H9 (cell line): ENCODE measurements around the gene ADTRP. TPM values are rescaled to one million over a fixed set of nuclear protein-coding genes. Genes with fewer than 3 reads are reported as not detected.

Experiments used
- DNase-seq: peaks from one replicate; pipeline ENCODE4 v3.0.0-alpha.2; 2017
- H2AFZ ChIP-seq: one replicate; pipeline ENCODE4 v1.6.1; 2013; ENCODE audit warnings: mild to moderate bottlenecking, low read length, control low read depth, moderate library complexity
- H2AK5ac ChIP-seq: 2 replicates; pipeline ENCODE4 v1.6.1; 2013; ENCODE audit warnings: low read length, control low read depth, mixed read lengths; ENCODE audit not compliant: insufficient read length
- H2BK120ac ChIP-seq: one replicate; pipeline ENCODE4 v1.6.1; 2013; ENCODE audit warnings: low read depth, mild to moderate bottlenecking, low read length, control low read depth, inconsistent platforms; ENCODE audit not compliant: poor library complexity, severe bottlenecking
- H2BK12ac ChIP-seq: 2 replicates; pipeline ENCODE4 v1.6.1; 2013; ENCODE audit warnings: low read length, control low read depth, mixed read lengths, low read depth; ENCODE audit not compliant: insufficient read length
- H2BK15ac ChIP-seq: 2 replicates; pipeline ENCODE4 v1.6.1; 2013; ENCODE audit warnings: low read depth, low read length, control low read depth
- H2BK20ac ChIP-seq: one replicate; pipeline ENCODE4 v1.6.1; 2013; ENCODE audit warnings: low read depth, mild to moderate bottlenecking, low read length, control low read depth, inconsistent platforms; ENCODE audit not compliant: poor library complexity, severe bottlenecking
- H2BK5ac ChIP-seq: 2 replicates; pipeline ENCODE4 v1.6.1; 2013; ENCODE audit warnings: low read length, control low read depth, mixed read lengths; ENCODE audit not compliant: insufficient read length
- H3K14ac ChIP-seq: 2 replicates; pipeline ENCODE4 v1.6.1; 2013; ENCODE audit warnings: low read length, control low read depth; ENCODE audit not compliant: insufficient read depth
- H3K18ac ChIP-seq: 2 replicates; pipeline ENCODE4 v1.6.1; 2013; ENCODE audit warnings: low read depth, mild to moderate bottlenecking, mixed read lengths, low read length, control low read depth; ENCODE audit not compliant: insufficient read length
- H3K23ac ChIP-seq: 2 replicates; pipeline ENCODE4 v1.6.1; 2013; ENCODE audit warnings: low read length, control low read depth, mixed read lengths, low read depth; ENCODE audit not compliant: insufficient read length
- H3K23me2 ChIP-seq: 2 replicates; pipeline ENCODE4 v1.6.1; 2013; ENCODE audit warnings: low read depth, mild to moderate bottlenecking, mixed read lengths, low read length, control low read depth; ENCODE audit not compliant: insufficient read length, poor library complexity, severe bottlenecking
- H3K27ac ChIP-seq: 2 replicates; pipeline ENCODE4 v1.5.1; 2013; ENCODE audit warnings: low read length, control low read depth, mixed read lengths, low read depth; ENCODE audit not compliant: insufficient read length
- H3K27me3 ChIP-seq: 2 replicates; pipeline ENCODE4 v1.6.1; 2013; ENCODE audit warnings: low read length, control low read depth, inconsistent platforms; ENCODE audit not compliant: insufficient read depth
- H3K4ac ChIP-seq: 2 replicates; pipeline ENCODE4 v1.6.1; 2013; ENCODE audit warnings: low read depth, mild to moderate bottlenecking, control low read depth, inconsistent platforms, low read length, moderate library complexity
- H3K4me1 ChIP-seq: 2 replicates; pipeline ENCODE4 v1.6.1; 2013; ENCODE audit warnings: low read length, control low read depth, inconsistent platforms; ENCODE audit not compliant: insufficient read depth
- H3K4me2 ChIP-seq: 2 replicates; pipeline ENCODE4 v1.6.1; 2013; ENCODE audit warnings: low read length, control low read depth, mixed read lengths; ENCODE audit not compliant: insufficient read length, insufficient read depth
- H3K56ac ChIP-seq: 2 replicates; pipeline ENCODE4 v1.6.1; 2013; ENCODE audit warnings: low read depth, mild to moderate bottlenecking, mixed read lengths, low read length, control low read depth; ENCODE audit not compliant: insufficient read length
- H3K79me1 ChIP-seq: 2 replicates; pipeline ENCODE4 v1.6.1; 2013; ENCODE audit warnings: low read depth, mild to moderate bottlenecking, moderate library complexity, low read length, control low read depth, inconsistent platforms; ENCODE audit not compliant: insufficient read depth, poor library complexity, severe bottlenecking
- H3K79me2 ChIP-seq: 2 replicates; pipeline ENCODE4 v1.6.1; 2013; ENCODE audit warnings: low read length, control low read depth, inconsistent platforms; ENCODE audit not compliant: insufficient read depth
- H3K9ac ChIP-seq: 2 replicates; pipeline ENCODE4 v1.6.1; 2013; ENCODE audit warnings: low read length, control low read depth, mixed read lengths; ENCODE audit not compliant: insufficient read length; ENCODE audit errors: extremely low read depth
- H3K9me3 ChIP-seq: one replicate; pipeline ENCODE4 v1.6.1; 2013; ENCODE audit warnings: low read depth, low read length, inconsistent platforms; ENCODE audit not compliant: control insufficient read depth
- H3T11ph ChIP-seq: one replicate; pipeline ENCODE4 v1.6.1; 2013; ENCODE audit warnings: mild to moderate bottlenecking, low read length, control low read depth, inconsistent platforms
- H4K20me1 ChIP-seq: one replicate; pipeline ENCODE4 v1.6.1; 2013; ENCODE audit not compliant: control insufficient read depth, insufficient read length, insufficient read depth
- H4K5ac ChIP-seq: 2 replicates; pipeline ENCODE4 v1.6.1; 2013; ENCODE audit warnings: low read depth, mild to moderate bottlenecking, mixed read lengths, low read length, control low read depth; ENCODE audit not compliant: insufficient read length
- H4K8ac ChIP-seq: replicated peaks from 2 replicates; pipeline ENCODE4 v1.6.1; 2013; ENCODE audit warnings: low read length, control low read depth, mixed read lengths, low read depth; ENCODE audit not compliant: insufficient read length
- H4K91ac ChIP-seq: 2 replicates; pipeline ENCODE4 v1.6.1; 2013; ENCODE audit warnings: low read depth, mild to moderate bottlenecking, moderate library complexity, mixed read lengths, low read length, control low read depth; ENCODE audit not compliant: insufficient read length
- H3K27ac Mint-ChIP-seq, 3 experiments: 2 replicates in 2 of 3; 3 replicates in 1 of 3; pipeline ENCODE4 v1.8.0; 2020 to 2021; ENCODE audit warnings: mixed read lengths in 3 of 3, mild to moderate bottlenecking in 1 of 3, moderate library complexity in 1 of 3
- H3K27me3 Mint-ChIP-seq: 2 replicates; pipeline ENCODE4 v1.8.0; 2021; ENCODE audit warnings: low read depth, mild to moderate bottlenecking, moderate library complexity, mixed read lengths
- H3K36me3 Mint-ChIP-seq, 3 experiments: 2 replicates in 2 of 3; 3 replicates in 1 of 3; pipeline ENCODE4 v1.8.0; 2020 to 2021; ENCODE audit warnings: low read depth in 3 of 3, mixed read lengths in 3 of 3; ENCODE audit not compliant: insufficient read depth in 1 of 3
- H3K4me1 Mint-ChIP-seq, 2 experiments: 2 replicates each; pipeline ENCODE4 v1.8.0; 2020; ENCODE audit warnings: mixed read lengths in 2 of 2
- H3K4me3 Mint-ChIP-seq, 2 experiments: 2 replicates in 1 of 2; 3 replicates in 1 of 2; pipeline ENCODE4 v1.8.0; 2020 to 2021; ENCODE audit warnings: mild to moderate bottlenecking in 2 of 2, mixed read lengths in 2 of 2, moderate library complexity in 1 of 2
- H3K9me3 Mint-ChIP-seq, 2 experiments: 2 replicates in 1 of 2; 3 replicates in 1 of 2; pipeline ENCODE4 v1.8.0; 2020; ENCODE audit warnings: mild to moderate bottlenecking in 2 of 2, mixed read lengths in 2 of 2, moderate library complexity in 1 of 2
- WGBS: extraction: QIAGEN DNeasy Blood & Tissue Kit; methylation state at CpG from one replicate; pipeline ENCODE4 v1.1.7; 2013; ENCODE audit warnings: missing lambda C conversion rate, low lambda C conversion rate, mixed read lengths; ENCODE audit not compliant: insufficient read length; ENCODE audit errors: extremely low coverage; 5-methylcytosine and 5-hydroxymethylcytosine counted together
- total RNA-seq: library from RNA; stranded (reverse); gene quantifications from 2 replicates; pipeline ENCODE4 v1.2.1, GENCODE V29; 2021
- TF ChIP-seq, protein P1 (sequence below): fragments of 200-600 bp; sonication (generic); conservative IDR thresholded peaks from 3 replicates; pipeline ENCODE4 v1.8.0; 2021; ENCODE audit warnings: antibody characterized with exemption, mild to moderate bottlenecking

Gene ADTRP
- total RNA-seq, 1 experiment from 2014 or later: not detected

DNA sequence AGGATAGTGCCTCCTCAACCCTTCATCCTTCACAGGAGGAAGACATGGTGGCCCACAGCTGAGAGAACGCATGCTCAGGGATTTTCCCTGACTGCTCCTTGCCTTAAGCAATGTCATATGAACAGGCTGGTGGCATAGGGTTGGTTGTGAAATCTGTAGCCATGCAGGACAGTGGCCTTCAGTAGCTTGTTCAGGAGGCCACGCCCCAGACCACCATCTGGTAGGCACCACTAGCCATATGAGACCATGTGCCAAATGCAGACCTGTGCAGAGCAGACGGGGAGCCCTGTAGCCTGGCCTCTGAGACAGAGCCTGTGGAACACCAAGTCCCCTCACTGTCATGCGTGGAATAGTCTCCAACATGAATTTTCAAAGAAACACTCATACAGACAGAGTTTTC is 76.5 kb downstream of the ADTRP start:
- no peak overlapping the region for H4K8ac ChIP-seq
- Mint-ChIP-seq H3K36me3 (peaks cover 0 to 2% (median 2%) of the 10 kb centered on the region in 3 experiments; a peak in 4 of 7 replicates), H3K27me3 (no peaks in the 10 kb centered on the region), H3K9me3 (peaks cover 0 to 2% of the 10 kb centered on the region in 2 experiments; a peak in 2 of 5 replicates), H3K27ac (no peak overlapping the region), H3K4me3 (no peak overlapping the region), H3K4me1 (no peaks in the 10 kb centered on the region; a peak in 1 of 4 replicates)
- H3K23ac ChIP-seq: no peak overlapping the region
- no peaks in the 10 kb centered on the region for H3K9me3 ChIP-seq
- no peak overlapping the region for H3K9ac ChIP-seq
- no peak overlapping the region for H3T11ph ChIP-seq
- DNase-seq: no peak
- no peak overlapping the region for H2BK120ac ChIP-seq
- WGBS: no CpG with 5 or more reads among the region's 4 CpGs
- H3K79me1 ChIP-seq: no peaks in the 10 kb centered on the region
- H3K27me3 ChIP-seq: no peaks in the 10 kb centered on the region
- no peak overlapping the region for H3K4me2 ChIP-seq
- TF ChIP-seq, protein P1, sequence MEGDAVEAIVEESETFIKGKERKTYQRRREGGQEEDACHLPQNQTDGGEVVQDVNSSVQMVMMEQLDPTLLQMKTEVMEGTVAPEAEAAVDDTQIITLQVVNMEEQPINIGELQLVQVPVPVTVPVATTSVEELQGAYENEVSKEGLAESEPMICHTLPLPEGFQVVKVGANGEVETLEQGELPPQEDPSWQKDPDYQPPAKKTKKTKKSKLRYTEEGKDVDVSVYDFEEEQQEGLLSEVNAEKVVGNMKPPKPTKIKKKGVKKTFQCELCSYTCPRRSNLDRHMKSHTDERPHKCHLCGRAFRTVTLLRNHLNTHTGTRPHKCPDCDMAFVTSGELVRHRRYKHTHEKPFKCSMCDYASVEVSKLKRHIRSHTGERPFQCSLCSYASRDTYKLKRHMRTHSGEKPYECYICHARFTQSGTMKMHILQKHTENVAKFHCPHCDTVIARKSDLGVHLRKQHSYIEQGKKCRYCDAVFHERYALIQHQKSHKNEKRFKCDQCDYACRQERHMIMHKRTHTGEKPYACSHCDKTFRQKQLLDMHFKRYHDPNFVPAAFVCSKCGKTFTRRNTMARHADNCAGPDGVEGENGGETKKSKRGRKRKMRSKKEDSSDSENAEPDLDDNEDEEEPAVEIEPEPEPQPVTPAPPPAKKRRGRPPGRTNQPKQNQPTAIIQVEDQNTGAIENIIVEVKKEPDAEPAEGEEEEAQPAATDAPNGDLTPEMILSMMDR: no peak
- no peak overlapping the region for H3K27ac ChIP-seq
- H3K56ac ChIP-seq: no peak overlapping the region
- no peak overlapping the region for H4K5ac ChIP-seq
- no peaks in the 10 kb centered on the region for H3K23me2 ChIP-seq
- H2AK5ac ChIP-seq: no peak overlapping the region
- H2AFZ ChIP-seq: no peak overlapping the region
- H3K79me2 ChIP-seq: no peaks in the 10 kb centered on the region
- no peak overlapping the region for H4K91ac ChIP-seq
- H2BK5ac ChIP-seq: no peak overlapping the region
- H3K14ac ChIP-seq: no peak overlapping the region
- H3K4ac ChIP-seq: no peak overlapping the region
- H2BK15ac ChIP-seq: no peak overlapping the region
- H2BK20ac ChIP-seq: no peak overlapping the region
- H4K20me1 ChIP-seq: no peaks in the 10 kb centered on the region
- H2BK12ac ChIP-seq: no peak overlapping the region
- no peak overlapping the region for H3K18ac ChIP-seq
- H3K4me1 ChIP-seq: no peaks in the 10 kb centered on the region
